ENCODE data around the gene PDCD2. TPM values are rescaled to one million over a fixed set of nuclear protein-coding genes. Genes with fewer than 3 reads are reported as not detected.
"Not testable (repeated sequence)": the region's sequence is repeated elsewhere in the genome, so short reads cannot be mapped to it uniquely, and the experiment has no call there.

The PDCD2 gene
- 68.5 and 95.3 TPM in 2 replicates for total RNA-seq

GRCh38 chr6:170584181-170584953, at the start of gene PDCD2:
TSS of gene PDCD2 (minus strand) at chr6:170584637. CDS start at chr6:170584581, 56 bp downstream.
- DNase-seq (ENCODE audit: low read depth, low spot score): peak; percentile 56

- not testable (repeated sequence) for DNase-seq (ENCODE audit: low read depth, low spot score)
Observed at GRCh38 chr6:170616020-170616554, 31.6 kb upstream of the PDCD2 start.

GRCh38 chr6:170612256-170612804, 27.9 kb upstream of the PDCD2 start:
- DNase-seq (ENCODE audit: low read depth, low spot score): not testable (repeated sequence)

GRCh38 chr6:170609225-170609624, 24.8 kb upstream of the PDCD2 start:
- not testable (repeated sequence) for DNase-seq (ENCODE audit: low read depth, low spot score)

- no peak for DNase-seq (ENCODE audit: low read depth, low spot score)
Observed at GRCh38 chr6:170605574-170606259, 21.3 kb upstream of the PDCD2 start.

GRCh38 chr6:170597278-170597677, 12.8 kb upstream of the PDCD2 start:
- DNase-seq (ENCODE audit: low read depth, low spot score): no peak

- DNase-seq (ENCODE audit: low read depth, low spot score): no peak
Observed at GRCh38 chr6:170596426-170596825, 12.0 kb upstream of the PDCD2 start.

GRCh38 chr6:170590725-170591124, 6.3 kb upstream of the PDCD2 start:
- DNase-seq (ENCODE audit: low read depth, low spot score): no peak

- no peak for DNase-seq (ENCODE audit: low read depth, low spot score)
Observed at GRCh38 chr6:170584954-170585498, 589 bp upstream of the PDCD2 start.

GRCh38 chr6:170583756-170584180, 669 bp downstream of the PDCD2 start:
- DNase-seq (ENCODE audit: low read depth, low spot score): no peak

- no peak for DNase-seq (ENCODE audit: low read depth, low spot score)
Observed at GRCh38 chr6:170578909-170579308, 5.5 kb downstream of the PDCD2 start.

GRCh38 chr6:170575250-170575649, 9.2 kb downstream of the PDCD2 start:
- DNase-seq (ENCODE audit: low read depth, low spot score): no peak

GRCh38 chr6:170572704-170573466, 11.6 kb downstream of the PDCD2 start:
- no peak for DNase-seq (ENCODE audit: low read depth, low spot score)

GRCh38 chr6:170564936-170565530, 19.4 kb downstream of the PDCD2 start:
- DNase-seq (ENCODE audit: low read depth, low spot score): no peak

- DNase-seq (ENCODE audit: low read depth, low spot score): no peak
Observed at GRCh38 chr6:170561555-170561954, 22.9 kb downstream of the PDCD2 start.

GRCh38 chr6:170555305-170555704, 29.1 kb downstream of the PDCD2 start:
- DNase-seq (ENCODE audit: low read depth, low spot score): no peak

GRCh38 chr6:170554796-170555137, 29.7 kb downstream of the PDCD2 start:
- DNase-seq (ENCODE audit: low read depth, low spot score): no peak

GRCh38 chr6:170554013-170554795, 30.2 kb downstream of the PDCD2 start, which contains the start of gene TBP:
TSS of gene TBP (plus strand) at chr6:170554369. CDS start at chr6:170557030, 2,661 bp downstream.
- DNase-seq (ENCODE audit: low read depth, low spot score): peak; percentile 96

GRCh38 chr6:170553534-170554012, 30.9 kb downstream of the PDCD2 start:
- no peak for DNase-seq (ENCODE audit: low read depth, low spot score)

Data from pulmonary artery endothelial cell (primary cell).